Astrocyte of the hippocampus (primary cell): ENCODE results near the gene CD300LG.
"Not testable (repeated sequence)": the region's sequence is repeated elsewhere in the genome, so short reads cannot be mapped to it uniquely, and the experiment has no call there.

Experiments
- DNase-seq: peaks from one replicate; pipeline ENCODE4 v3.0.0; 2011; ENCODE audit warnings: low read depth, low spot score

The CD300LG gene

GRCh38 chr17:43852571-43852970 is 5.6 kb downstream of the CD300LG start:
- no peak for DNase-seq

GRCh38 chr17:43853546-43853945 is 6.6 kb downstream of the CD300LG start:
- no peak for DNase-seq

- DNase-seq = no peak
Observed at GRCh38 chr17:43854498-43854897, 7.5 kb downstream of the CD300LG start.

- no peak for DNase-seq
Observed at GRCh38 chr17:43855061-43855460, 8.1 kb downstream of the CD300LG start.

- no peak for DNase-seq
Observed at GRCh38 chr17:43856141-43856540, 9.2 kb downstream of the CD300LG start.

GRCh38 chr17:43857141-43857540 is 10.2 kb downstream of the CD300LG start:
- DNase-seq = no peak

GRCh38 chr17:43857957-43858600 is 11.1 kb downstream of the CD300LG start:
- no peak for DNase-seq

GRCh38 chr17:43860077-43860725 is 13.2 kb downstream of the CD300LG start:
- no peak for DNase-seq

GRCh38 chr17:43860927-43861622 is 14.1 kb downstream of the CD300LG start:
- no peak for DNase-seq

- DNase-seq = no peak
Observed at GRCh38 chr17:43861960-43862359, 15.0 kb downstream of the CD300LG start.

- peak; percentile 14 for DNase-seq
Observed at GRCh38 chr17:43864161-43864984, 17.4 kb downstream of the CD300LG start.

- DNase-seq = no peak
Observed at GRCh38 chr17:43868226-43868994, 21.4 kb downstream of the CD300LG start.

- not testable (repeated sequence) for DNase-seq
Observed at GRCh38 chr17:43869031-43869430, 22.1 kb downstream of the CD300LG start.

- no peak for DNase-seq
Observed at GRCh38 chr17:43871946-43872690, 25.1 kb downstream of the CD300LG start.

- no peak for DNase-seq
Observed at GRCh38 chr17:43873091-43873490, 26.1 kb downstream of the CD300LG start.

GRCh38 chr17:43873815-43874214 is 26.8 kb downstream of the CD300LG start:
- no peak for DNase-seq

GRCh38 chr17:43874293-43874692 is 27.3 kb downstream of the CD300LG start:
- no peak for DNase-seq

- no peak for DNase-seq
Observed at GRCh38 chr17:43875476-43876147, 28.6 kb downstream of the CD300LG start.

- DNase-seq = no peak
Observed at GRCh38 chr17:43877031-43877430, 30.1 kb downstream of the CD300LG start.
